ENCODE results near the gene SGPP2.

The SGPP2 gene

GRCh38 chr2:222477962-222478608, 53.7 kb downstream of the SGPP2 start:
- no peak for DNase-seq

- DNase-seq, result no peak
Measured at GRCh38 chr2:222479859-222480258, 55.5 kb downstream of the SGPP2 start.

GRCh38 chr2:222480497-222480896, 56.2 kb downstream of the SGPP2 start:
- DNase-seq, result no peak

GRCh38 chr2:222481941-222482340, 57.6 kb downstream of the SGPP2 start:
- DNase-seq, result no peak

- no peak for DNase-seq
Measured at GRCh38 chr2:222483513-222484039, 59.2 kb downstream of the SGPP2 start.

GRCh38 chr2:222485367-222486211, 61.2 kb downstream of the SGPP2 start:
- DNase-seq, result no peak

- DNase-seq, result no peak
Measured at GRCh38 chr2:222490131-222490530, 65.8 kb downstream of the SGPP2 start.

GRCh38 chr2:222492683-222493082, 68.3 kb downstream of the SGPP2 start:
- DNase-seq, result no peak

- no peak for DNase-seq
Measured at GRCh38 chr2:222494104-222494739, 69.9 kb downstream of the SGPP2 start.

GRCh38 chr2:222495388-222495787, 71.0 kb downstream of the SGPP2 start:
- no peak for DNase-seq

GRCh38 chr2:222499226-222499625, 74.9 kb downstream of the SGPP2 start:
- no peak for DNase-seq

- no peak for DNase-seq
Measured at GRCh38 chr2:222504191-222504590, 79.8 kb downstream of the SGPP2 start.

- DNase-seq, result no peak
Measured at GRCh38 chr2:222504719-222505118, 80.4 kb downstream of the SGPP2 start.

GRCh38 chr2:222506230-222506935, 82.0 kb downstream of the SGPP2 start:
- no peak for DNase-seq

GRCh38 chr2:222514901-222515300, 90.6 kb downstream of the SGPP2 start:
- no peak for DNase-seq

- no peak for DNase-seq
Measured at GRCh38 chr2:222518570-222519381, 94.4 kb downstream of the SGPP2 start.

- DNase-seq, result no peak
Measured at GRCh38 chr2:222521099-222521498, 96.8 kb downstream of the SGPP2 start.

GRCh38 chr2:222522082-222522481, 97.7 kb downstream of the SGPP2 start:
- no peak for DNase-seq

GRCh38 chr2:222523783-222524544, 99.6 kb downstream of the SGPP2 start:
- DNase-seq, result no peak

GRCh38 chr2:222525811-222526210, 101.5 kb downstream of the SGPP2 start:
- no peak for DNase-seq

Data from activated CD4-positive, CD25-positive, alpha-beta regulatory T cell treated with anti-CD3 and anti-CD28 coated beads, Interleukin-2, amount 50 U/mL, for 72 hours (primary cell).